OCI-LY7 (cell line): Measurements from ENCODE around the gene SLFN12L. TPM values are rescaled to one million over a fixed set of nuclear protein-coding genes. Genes with fewer than 3 reads are reported as not detected.

Experiments
- BruUV-seq: library from RNA; stranded (reverse); fragments of 400-500 nt; replicated peaks from 2 replicates; lab custom pipeline; 2021; lab: Mats Ljungman, UMichigan
- CTCF ChIA-PET: fragments of 300-600 bp; sonication (Branson Sonifier 250); formaldehyde crosslinking; loops from one replicate; lab custom pipeline; 2022; ENCODE audit warnings: antibody characterized with exemption; ENCODE audit not compliant: unreplicated experiment; lab: Charles Lee
- POLR2A ChIA-PET: fragments of 300-600 bp; sonication (Branson Sonifier 250); formaldehyde crosslinking; loops from one replicate; lab custom pipeline; 2022; ENCODE audit warnings: antibody characterized with exemption; lab: Charles Lee
- DNase-seq: peaks from one replicate; pipeline ENCODE4 v3.0.0-alpha.2; 2015; ENCODE audit warnings: low spot score
- H2AFZ ChIP-seq: fragments of 200-600 bp; sonication (generic), shearing (Covaris generic); 2 replicates; pipeline ENCODE4 v1.6.1; 2014; ENCODE audit warnings: mild to moderate bottlenecking, antibody characterized with exemption, low read length, moderate library complexity
- H3K27ac ChIP-seq: fragments of 200-600 bp; sonication (generic); 2 replicates; pipeline ENCODE4 v1.5.1; 2014; ENCODE audit warnings: mixed run types, low read depth, mild to moderate bottlenecking, moderate library complexity, low read length, inconsistent platforms; ENCODE audit not compliant: poor library complexity, severe bottlenecking
- H3K36me3 ChIP-seq: fragments of 200-600 bp; sonication (generic); 2 replicates; pipeline ENCODE4 v1.6.1; 2014; ENCODE audit warnings: mild to moderate bottlenecking, antibody characterized with exemption, low read length, moderate library complexity, mixed read lengths; ENCODE audit not compliant: insufficient read depth
- H3K4me1 ChIP-seq: fragments of 200-600 bp; sonication (generic); 2 replicates; pipeline ENCODE4 v1.5.1; 2014; ENCODE audit warnings: mild to moderate bottlenecking, low read length; ENCODE audit not compliant: insufficient read depth, poor library complexity, severe bottlenecking
- H3K4me2 ChIP-seq: fragments of 200-600 bp; sonication (generic); 2 replicates; pipeline ENCODE4 v1.6.1; 2014; ENCODE audit warnings: mild to moderate bottlenecking, low read length
- H3K4me3 ChIP-seq: fragments of 200-600 bp; sonication (generic); 2 replicates; pipeline ENCODE4 v1.5.1; 2014; ENCODE audit warnings: mild to moderate bottlenecking, low read depth, low read length; ENCODE audit not compliant: poor library complexity, severe bottlenecking
- H3K79me2 ChIP-seq: fragments of 200-600 bp; sonication (generic); 2 replicates; pipeline ENCODE4 v1.6.1; 2016; ENCODE audit warnings: low read depth, mild to moderate bottlenecking, low read length, moderate library complexity, mixed read lengths; ENCODE audit not compliant: insufficient read depth
- H3K9me2 ChIP-seq: fragments of 200-600 bp; sonication (generic); 2 replicates; pipeline ENCODE4 v1.6.1; 2016; ENCODE audit warnings: mild to moderate bottlenecking, low read length, mixed read lengths; ENCODE audit not compliant: insufficient read depth
- H3K9me3 ChIP-seq: fragments of 200-600 bp; sonication (generic); 2 replicates; pipeline ENCODE4 v1.6.1; 2014; ENCODE audit warnings: mild to moderate bottlenecking, mixed run types, low read length, mixed read lengths
- H4K20me1 ChIP-seq: fragments of 200-600 bp; sonication (generic); 2 replicates; pipeline ENCODE4 v1.6.1; 2014; ENCODE audit warnings: mild to moderate bottlenecking, antibody characterized with exemption, low read length, moderate library complexity, mixed read lengths; ENCODE audit not compliant: insufficient read depth
- EZH2phosphoT487 ChIP-seq: fragments of 200-600 bp; sonication (generic); IDR thresholded peaks from 2 replicates; pipeline ENCODE4 v1.6.1; 2018; ENCODE audit warnings: low read depth, borderline replicate concordance, mild to moderate bottlenecking, mixed run types, antibody characterized with exemption, low read length, moderate library complexity, mixed read lengths
- intact Hi-C: fragments of 100-400 bp; cut with micrococcal nuclease; formaldehyde crosslinking; loops from one replicate; pipeline ENCODE4 v1.10.0; 2022; ENCODE audit not compliant: unreplicated experiment
- total RNA-seq, 2 experiments: library from RNA; depleted of rRNA in 1 of 2; stranded (reverse); fragments of >200 nt in 1 of 2; shearing (Covaris generic) in 1 of 2; gene quantifications; 2 replicates each; pipeline ENCODE4 v1.2.3, GENCODE V29; 2014 to 2022
- TF ChIP-seq, protein P1 (sequence below): fragments of 200-600 bp; sonication (generic); conservative IDR thresholded peaks from 2 replicates; pipeline ENCODE4 v1.5.1; 2014; ENCODE audit warnings: mild to moderate bottlenecking, antibody characterized with exemption, low read length, moderate library complexity, mixed read lengths

The SLFN12L gene
- total RNA-seq, 2 experiments from 2014 or later: not detected

DNA sequence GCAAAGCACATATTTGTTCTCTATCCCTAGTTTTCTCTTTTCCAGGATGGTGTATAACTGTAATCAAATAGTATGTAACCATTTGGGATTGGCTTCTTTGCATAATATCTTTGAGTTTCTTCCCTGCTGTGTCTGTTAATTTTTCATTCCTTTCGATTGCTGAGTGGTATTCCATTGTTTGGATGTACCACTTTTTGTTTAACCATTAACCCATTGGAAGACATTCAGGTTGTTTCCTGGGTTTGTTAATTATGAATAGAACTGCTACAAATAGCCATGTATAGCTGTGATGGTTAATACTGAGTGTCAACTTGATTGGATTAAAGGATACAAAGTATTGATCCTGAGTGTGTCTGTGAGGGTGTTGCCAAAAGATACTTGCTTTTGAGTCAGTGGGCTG is 84.3 kb downstream of the SLFN12L start:
- Histone ChIP-seq H3K4me3 (no peak overlapping the region), H3K4me2 (no peak overlapping the region), H4K20me1 (no peaks in the 10 kb centered on the region), H3K4me1 (no peaks in the 10 kb centered on the region), H3K9me3 (no peaks in the 10 kb centered on the region), H3K36me3 (no peaks in the 10 kb centered on the region), H2AFZ (no peak overlapping the region), H3K9me2 (no peaks in the 10 kb centered on the region), H3K27ac (no peak overlapping the region), H3K79me2 (no peaks in the 10 kb centered on the region)
- CTCF ChIA-PET: no interaction called here
- TF ChIP-seq, protein P1, sequence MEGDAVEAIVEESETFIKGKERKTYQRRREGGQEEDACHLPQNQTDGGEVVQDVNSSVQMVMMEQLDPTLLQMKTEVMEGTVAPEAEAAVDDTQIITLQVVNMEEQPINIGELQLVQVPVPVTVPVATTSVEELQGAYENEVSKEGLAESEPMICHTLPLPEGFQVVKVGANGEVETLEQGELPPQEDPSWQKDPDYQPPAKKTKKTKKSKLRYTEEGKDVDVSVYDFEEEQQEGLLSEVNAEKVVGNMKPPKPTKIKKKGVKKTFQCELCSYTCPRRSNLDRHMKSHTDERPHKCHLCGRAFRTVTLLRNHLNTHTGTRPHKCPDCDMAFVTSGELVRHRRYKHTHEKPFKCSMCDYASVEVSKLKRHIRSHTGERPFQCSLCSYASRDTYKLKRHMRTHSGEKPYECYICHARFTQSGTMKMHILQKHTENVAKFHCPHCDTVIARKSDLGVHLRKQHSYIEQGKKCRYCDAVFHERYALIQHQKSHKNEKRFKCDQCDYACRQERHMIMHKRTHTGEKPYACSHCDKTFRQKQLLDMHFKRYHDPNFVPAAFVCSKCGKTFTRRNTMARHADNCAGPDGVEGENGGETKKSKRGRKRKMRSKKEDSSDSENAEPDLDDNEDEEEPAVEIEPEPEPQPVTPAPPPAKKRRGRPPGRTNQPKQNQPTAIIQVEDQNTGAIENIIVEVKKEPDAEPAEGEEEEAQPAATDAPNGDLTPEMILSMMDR: no peak
- TF ChIP-seq EZH2phosphoT487: no peak
- intact Hi-C loops: no loop called here
- no peak for DNase-seq
- BruUV-seq: no TSS peak
- POLR2A ChIA-PET: no interaction called here

GRCh38 chr17:35449371-35449931 is 88.0 kb downstream of the SLFN12L start:
- DNase-seq: no peak
- intact Hi-C loops: no loop called here
- no peaks in the 10 kb centered on the region for H3K36me3 ChIP-seq
- no peak overlapping the region for H3K4me2 ChIP-seq
- no peak overlapping the region for H2AFZ ChIP-seq
- no peak overlapping the region for H3K4me3 ChIP-seq
- ChIA-PET POLR2A (no interaction called here), CTCF (no interaction called here)
- H3K27ac ChIP-seq: no peak overlapping the region
- H4K20me1 ChIP-seq: no peaks in the 10 kb centered on the region
- no peaks in the 10 kb centered on the region for H3K9me3 ChIP-seq
- H3K79me2 ChIP-seq: no peaks in the 10 kb centered on the region
- TF ChIP-seq, protein P1: no peak
- TF ChIP-seq EZH2phosphoT487: no peak
- BruUV-seq: no TSS peak
- H3K9me2 ChIP-seq: no peaks in the 10 kb centered on the region
- no peaks in the 10 kb centered on the region for H3K4me1 ChIP-seq

DNA sequence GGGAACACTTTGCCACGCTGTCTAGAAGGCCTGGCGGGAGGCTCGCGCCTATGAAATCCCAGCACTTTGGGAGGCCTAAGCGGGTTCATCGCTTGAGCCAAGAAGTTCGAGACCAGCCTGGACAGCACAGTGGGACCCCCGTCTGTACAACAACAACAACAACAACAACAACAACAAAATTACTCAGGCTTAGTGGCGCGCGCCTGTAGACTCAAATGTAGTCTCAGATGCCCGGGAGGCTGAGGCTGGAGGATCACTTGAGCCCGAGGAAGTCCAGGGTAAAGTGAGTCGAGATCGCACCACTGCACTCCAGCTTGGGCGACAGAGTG is 88.6 kb downstream of the SLFN12L start:
- Histone ChIP-seq H3K9me3 (no peaks in the 10 kb centered on the region), H3K9me2 (no peaks in the 10 kb centered on the region), H3K4me2 (peak overlapping the region; percentile 50; the same call in 1 of the 2 replicates), H3K4me1 (no peaks in the 10 kb centered on the region), H3K36me3 (no peaks in the 10 kb centered on the region), H3K4me3 (no peak overlapping the region), H3K27ac (no peak overlapping the region), H3K79me2 (no peaks in the 10 kb centered on the region), H4K20me1 (no peaks in the 10 kb centered on the region), H2AFZ (peak overlapping the region; percentile 55; the same call in 1 of the 2 replicates)
- TF ChIP-seq, protein P1: no peak
- no peak for TF ChIP-seq EZH2phosphoT487
- DNase-seq: no peak
- CTCF ChIA-PET: no interaction called here
- BruUV-seq: no TSS peak
- intact Hi-C loops: no loop called here
- POLR2A ChIA-PET: no interaction called here
